Mucosa of gallbladder (tissue), 1 donor: ENCODE measurements around the gene CCDC40. TPM values are rescaled to one million over a fixed set of nuclear protein-coding genes. Genes with fewer than 3 reads are reported as not detected.

Source experiments
- DNase-seq: peaks from one replicate; pipeline ENCODE4 v3.0.0-alpha.2; 2020; ENCODE audit warnings: low spot score
- total RNA-seq: library from RNA; stranded (reverse); gene quantifications from one replicate; pipeline ENCODE4 v1.2.1, GENCODE V29; 2021
- donor health status: DM: no; HTN: no; CAD: no.

The CCDC40 gene
- total RNA-seq, 1 donor from 2014 or later = 13.5 TPM

- DNase-seq = no peak
These were observed 35.3 kb upstream of the CCDC40 start for GRCh38 chr17:80000981-80001775.

- DNase-seq = no peak
These were observed 34.3 kb upstream of the CCDC40 start for GRCh38 chr17:80002070-80002641.

GRCh38 chr17:80002690-80003490, 33.6 kb upstream of the CCDC40 start:
- peak; percentile 57 for DNase-seq

GRCh38 chr17:80003969-80004368, 32.5 kb upstream of the CCDC40 start:
- DNase-seq = no peak

GRCh38 chr17:80005360-80006338, 30.8 kb upstream of the CCDC40 start:
- no peak for DNase-seq

DNA sequence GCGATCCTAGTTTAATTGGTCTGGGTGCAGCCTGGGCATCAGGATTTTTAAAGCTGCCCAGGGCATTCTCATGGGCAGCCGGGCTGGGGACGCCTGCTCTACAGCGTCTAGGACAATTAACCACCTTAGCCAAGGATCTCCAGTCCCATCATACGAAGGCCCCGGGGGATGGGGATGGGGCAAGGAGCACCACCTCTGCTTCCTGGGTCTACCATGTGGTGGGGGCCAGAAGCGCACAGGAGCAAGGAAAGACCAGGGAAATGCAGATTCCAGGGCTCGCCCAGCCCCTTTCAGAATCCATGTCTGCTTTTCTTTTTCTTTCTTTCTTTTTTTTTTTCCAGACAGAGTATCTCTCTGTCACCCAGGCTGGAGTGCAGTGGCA, 30.1 kb upstream of the CCDC40 start:
- DNase-seq = no peak

DNA sequence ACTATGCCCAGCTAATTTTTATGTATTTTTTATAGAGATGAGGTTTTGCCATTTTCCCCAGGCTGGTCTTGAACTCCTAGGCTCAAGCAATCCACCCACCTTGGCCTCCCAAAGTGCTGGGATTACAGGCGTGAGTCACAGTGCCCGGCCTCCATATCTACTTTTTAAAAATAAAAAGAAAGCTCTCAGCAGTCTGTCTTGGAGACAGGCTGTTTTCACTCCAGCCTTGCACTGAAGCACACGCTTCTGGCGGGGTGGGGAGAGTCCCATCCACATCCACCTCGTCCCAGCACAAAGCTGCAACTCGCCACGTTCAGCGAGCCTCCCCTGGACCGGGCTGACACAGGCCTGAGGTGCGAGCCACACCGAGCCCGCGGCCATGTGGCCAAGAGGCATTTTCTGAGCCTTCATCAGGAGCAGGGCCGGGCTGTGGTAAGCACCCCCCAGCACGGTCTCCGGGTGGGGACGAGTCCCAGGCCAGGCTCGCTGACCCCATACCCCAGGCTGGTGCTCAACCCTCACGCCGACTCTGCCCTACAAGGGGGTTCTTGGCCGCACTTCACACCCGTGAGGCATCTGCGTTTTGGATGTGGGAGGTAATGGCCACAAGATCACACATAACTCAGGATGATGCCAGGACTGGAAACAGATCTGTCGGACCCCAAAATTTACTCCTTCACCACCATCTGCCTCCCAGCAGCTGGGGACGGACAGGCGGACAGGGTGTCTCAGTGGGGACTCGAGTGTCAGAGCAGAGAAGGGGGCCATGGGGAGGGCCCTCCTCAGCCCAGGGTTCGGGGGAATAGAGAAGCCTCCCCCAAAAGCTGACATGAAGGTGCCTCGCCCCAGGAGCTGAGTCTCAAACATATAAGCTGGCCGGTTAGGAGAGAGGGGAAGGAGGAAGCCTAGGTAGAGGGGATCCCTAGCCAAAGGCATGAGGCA, 29.4 kb upstream of the CCDC40 start:
- DNase-seq = no peak

GRCh38 chr17:80007939-80008338, 28.5 kb upstream of the CCDC40 start:
- DNase-seq = no peak

DNA sequence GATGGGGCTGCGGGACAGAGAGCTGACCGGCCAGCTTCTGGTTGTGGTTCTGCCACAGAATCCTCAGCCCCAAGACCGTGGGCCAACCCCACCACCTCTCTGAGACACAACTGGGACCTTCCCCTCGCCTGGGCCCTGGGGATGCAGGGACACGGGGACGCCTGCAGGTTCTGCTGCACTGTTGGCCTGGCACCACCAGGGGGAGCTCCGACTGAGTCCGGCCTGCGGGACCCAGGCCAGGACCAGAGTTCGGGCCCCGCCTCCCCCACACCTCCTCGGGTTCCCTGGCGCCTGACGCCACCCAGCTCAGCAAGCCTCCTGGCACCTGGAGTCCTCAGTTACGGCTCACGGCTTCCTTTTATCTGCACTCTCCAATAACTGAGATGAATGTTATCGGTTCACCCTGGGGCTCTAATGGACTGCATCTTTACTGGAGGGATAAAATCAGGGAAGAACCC, 28.0 kb upstream of the CCDC40 start:
- peak; percentile 87 for DNase-seq

DNA sequence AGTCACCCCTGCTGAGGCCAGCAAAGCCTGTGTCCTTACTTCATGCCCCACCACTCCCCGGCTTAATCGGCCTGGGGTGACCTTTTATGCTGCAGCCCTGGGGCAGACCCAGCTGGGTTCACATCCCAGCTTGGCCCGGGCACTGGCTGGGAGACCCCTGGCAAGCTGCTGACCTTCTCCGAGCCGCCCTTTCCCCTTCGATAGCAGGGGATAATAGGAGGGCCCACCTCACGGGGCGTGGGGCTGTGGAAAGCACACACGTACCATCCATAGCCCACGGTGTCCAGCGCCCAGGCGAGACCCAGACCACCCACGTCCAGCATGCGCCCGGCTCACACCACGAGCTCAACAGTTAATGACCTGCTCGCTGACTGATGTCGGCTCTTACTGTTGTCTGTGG, 27.6 kb upstream of the CCDC40 start:
- DNase-seq = no peak

GRCh38 chr17:80009391-80010282, 26.8 kb upstream of the CCDC40 start:
- no peak for DNase-seq

GRCh38 chr17:80010283-80010858, 26.1 kb upstream of the CCDC40 start:
- no peak for DNase-seq

GRCh38 chr17:80011989-80012555, 24.4 kb upstream of the CCDC40 start:
- no peak for DNase-seq

GRCh38 chr17:80012765-80013741, 23.4 kb upstream of the CCDC40 start:
- DNase-seq = no peak

DNA sequence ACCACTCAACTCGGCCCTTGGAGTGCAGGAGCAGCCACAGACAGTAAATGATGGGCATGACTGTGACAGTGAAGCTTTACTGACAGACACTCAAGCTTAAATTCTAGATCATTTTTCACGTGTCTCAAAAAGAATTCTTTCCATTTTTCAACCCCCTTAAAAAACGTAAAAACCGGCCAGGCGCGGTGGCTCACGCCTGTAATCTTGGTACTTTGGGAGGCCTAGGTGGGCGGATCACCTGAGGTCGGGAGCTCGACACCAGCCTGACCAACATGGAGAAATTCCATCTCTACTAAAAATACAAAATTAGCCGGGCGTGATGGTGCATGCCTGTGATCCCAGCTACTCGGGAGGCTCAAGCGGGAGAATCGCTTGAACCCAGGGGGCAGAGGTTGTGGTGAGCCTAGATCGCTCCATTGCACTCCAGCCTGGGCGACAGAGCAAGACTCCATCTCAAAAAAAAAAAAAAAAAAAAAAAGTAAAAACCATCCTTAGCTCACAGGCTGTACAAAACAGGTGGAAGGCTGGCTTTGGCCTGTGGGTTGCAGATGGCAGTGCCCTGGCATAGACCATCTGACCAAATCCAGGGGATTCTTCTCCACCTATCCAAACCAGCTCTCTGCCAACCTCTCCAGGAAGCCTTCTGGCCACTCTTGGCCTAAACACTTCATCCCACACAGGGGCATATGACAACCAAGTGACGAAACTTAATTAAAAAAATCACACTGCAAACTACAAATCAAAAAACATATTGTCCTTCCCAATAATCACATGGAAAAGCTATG, 19.0 kb upstream of the CCDC40 start:
- DNase-seq = no peak

DNA sequence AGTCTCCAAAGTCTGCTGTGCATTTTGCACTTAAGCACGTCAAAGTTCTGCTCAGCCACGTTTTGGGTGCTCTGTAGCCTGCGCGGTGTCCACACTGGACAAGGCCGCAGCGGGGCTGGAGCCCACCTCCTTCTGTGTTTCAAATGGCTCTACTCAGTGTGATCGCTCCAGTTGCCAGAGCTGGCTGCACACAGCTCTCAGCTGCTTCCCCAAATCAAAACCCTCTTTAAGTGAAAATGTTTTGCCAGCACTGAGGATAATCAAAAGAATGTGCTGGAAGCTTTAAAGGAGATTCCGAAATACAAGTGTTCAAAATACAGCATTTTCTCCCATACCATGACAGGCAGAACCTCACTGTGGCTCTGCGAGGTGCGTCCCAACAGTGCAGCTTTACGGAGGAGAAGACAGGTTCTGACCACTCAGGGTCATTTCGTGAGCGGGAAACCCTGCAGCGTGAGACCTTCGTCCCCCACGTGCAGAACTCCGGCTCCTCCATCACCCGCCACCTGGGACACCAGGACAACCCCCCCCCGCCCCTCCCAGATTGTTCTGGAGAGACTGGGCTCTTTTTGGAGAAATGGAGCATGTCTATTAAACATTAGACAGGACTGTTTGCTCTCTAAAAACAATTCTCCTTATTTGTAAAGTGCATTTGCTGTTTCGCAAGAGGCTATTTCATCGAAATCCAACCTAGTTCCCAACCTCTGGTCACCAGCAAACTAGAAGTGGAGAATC, 17.4 kb upstream of the CCDC40 start:
- no peak for DNase-seq
